MM.1S (cell line): ENCODE measurements around the gene SDSL.

Experiments used
- EZH2 ChIP-seq: fragments of 300-600 bp; sonication (generic); optimal IDR thresholded peaks from 2 replicates; pipeline ENCODE3; 2017; ENCODE audit warnings: low read depth, mild to moderate bottlenecking, antibody characterized with exemption, low read length, mixed read lengths
- TF ChIP-seq, protein P1 (sequence below): fragments of 300-600 bp; sonication (generic); IDR thresholded peaks from 2 replicates; pipeline ENCODE4 v1.5.1; 2016; ENCODE audit warnings: antibody characterized with exemption, low read length, mixed read lengths

DNA sequence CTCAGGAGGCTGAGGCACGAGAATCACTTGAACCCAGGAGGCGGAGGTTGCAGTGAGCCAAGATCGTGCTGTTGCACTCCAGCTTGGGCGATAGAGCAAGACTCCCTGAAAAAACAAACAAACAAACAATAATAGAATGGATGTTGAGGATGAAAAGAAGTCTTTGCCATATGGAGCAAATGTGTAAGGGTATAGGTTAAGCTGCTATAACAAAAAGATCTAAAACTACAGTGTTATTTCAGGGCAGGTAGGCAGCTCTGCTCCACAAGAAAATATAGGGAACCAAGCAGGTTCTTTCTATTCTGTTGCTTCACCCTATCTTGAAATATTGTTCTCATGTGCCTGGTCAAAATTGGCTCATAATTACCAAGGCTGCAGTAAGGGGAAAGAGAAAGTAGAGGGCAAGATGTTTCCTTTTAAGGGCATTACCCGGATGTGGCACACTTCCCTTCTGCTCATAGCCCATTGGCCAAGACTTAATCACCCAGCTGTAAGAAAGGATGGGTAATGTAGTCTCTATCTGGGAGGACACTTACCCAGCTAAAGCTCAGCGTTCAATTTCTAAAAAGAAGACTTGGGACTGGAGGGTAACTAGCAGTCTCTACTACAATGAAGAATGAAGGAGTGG, 23.5 kb downstream of the SDSL start:
- TF ChIP-seq, protein P1, sequence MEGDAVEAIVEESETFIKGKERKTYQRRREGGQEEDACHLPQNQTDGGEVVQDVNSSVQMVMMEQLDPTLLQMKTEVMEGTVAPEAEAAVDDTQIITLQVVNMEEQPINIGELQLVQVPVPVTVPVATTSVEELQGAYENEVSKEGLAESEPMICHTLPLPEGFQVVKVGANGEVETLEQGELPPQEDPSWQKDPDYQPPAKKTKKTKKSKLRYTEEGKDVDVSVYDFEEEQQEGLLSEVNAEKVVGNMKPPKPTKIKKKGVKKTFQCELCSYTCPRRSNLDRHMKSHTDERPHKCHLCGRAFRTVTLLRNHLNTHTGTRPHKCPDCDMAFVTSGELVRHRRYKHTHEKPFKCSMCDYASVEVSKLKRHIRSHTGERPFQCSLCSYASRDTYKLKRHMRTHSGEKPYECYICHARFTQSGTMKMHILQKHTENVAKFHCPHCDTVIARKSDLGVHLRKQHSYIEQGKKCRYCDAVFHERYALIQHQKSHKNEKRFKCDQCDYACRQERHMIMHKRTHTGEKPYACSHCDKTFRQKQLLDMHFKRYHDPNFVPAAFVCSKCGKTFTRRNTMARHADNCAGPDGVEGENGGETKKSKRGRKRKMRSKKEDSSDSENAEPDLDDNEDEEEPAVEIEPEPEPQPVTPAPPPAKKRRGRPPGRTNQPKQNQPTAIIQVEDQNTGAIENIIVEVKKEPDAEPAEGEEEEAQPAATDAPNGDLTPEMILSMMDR, result no peak
- no peak for TF ChIP-seq EZH2
